Liver (tissue), 3 donors: Measurements from ENCODE around the gene DMRTC2.

Source experiments
- EGR1 ChIP-seq, 2 donors: IDR thresholded peaks; 2 replicates each; pipeline ENCODE4 v1.6.1; 2016 to 2018; ENCODE audit warnings: antibody characterized with exemption in 2 of 2, low read depth in 2 of 2
- FOXA1 ChIP-seq: IDR thresholded peaks from 2 replicates; pipeline ENCODE4 v1.6.1; 2016; ENCODE audit warnings: antibody characterized with exemption
- HNF4G ChIP-seq: IDR thresholded peaks from 2 replicates; pipeline ENCODE4 v1.6.1; 2016; ENCODE audit warnings: antibody characterized with exemption
- MAX ChIP-seq: IDR thresholded peaks from 2 replicates; pipeline ENCODE4 v1.6.1; 2016; ENCODE audit warnings: antibody characterized with exemption
- RAD21 ChIP-seq, 2 donors: IDR thresholded peaks; 2 replicates each; pipeline ENCODE4 v1.6.1; 2016; ENCODE audit warnings: antibody characterized with exemption in 2 of 2, mild to moderate bottlenecking in 2 of 2
- REST ChIP-seq: IDR thresholded peaks from 2 replicates; pipeline ENCODE4 v1.6.1; 2016; ENCODE audit warnings: antibody characterized with exemption, mild to moderate bottlenecking
- RXRA ChIP-seq, 2 donors: IDR thresholded peaks; 2 replicates each; pipeline ENCODE4 v1.6.1; 2017 to 2018; ENCODE audit warnings: antibody characterized with exemption in 2 of 2, mild to moderate bottlenecking in 1 of 2
- SP1 ChIP-seq: IDR thresholded peaks from 2 replicates; pipeline ENCODE4 v1.6.1; 2018; ENCODE audit warnings: antibody characterized with exemption, mild to moderate bottlenecking
- TAF1 ChIP-seq: conservative IDR thresholded peaks from 2 replicates; pipeline ENCODE4 v1.6.1; 2016; ENCODE audit warnings: antibody characterized with exemption, mild to moderate bottlenecking
- YY1 ChIP-seq: IDR thresholded peaks from 2 replicates; pipeline ENCODE4 v1.6.1; 2016; ENCODE audit warnings: antibody characterized with exemption, mild to moderate bottlenecking
- TF ChIP-seq, protein P1 (sequence below): fragments of 150-350 bp; IDR thresholded peaks from 2 replicates; pipeline ENCODE4 v1.5.1; 2017; ENCODE audit warnings: improper control_type of control experiment, low read depth, low read length; ENCODE audit not compliant: missing input control
- TF ChIP-seq, protein P2 (sequence below): IDR thresholded peaks from 2 replicates; pipeline ENCODE4 v1.6.1; 2016; ENCODE audit warnings: antibody characterized with exemption
- TF ChIP-seq, protein P3 (sequence below): IDR thresholded peaks from 2 replicates; pipeline ENCODE4 v1.6.1; 2016; ENCODE audit warnings: antibody characterized with exemption
- donor health status: healthy.
- donor health status: healthy.

- TF ChIP-seq, protein P1, sequence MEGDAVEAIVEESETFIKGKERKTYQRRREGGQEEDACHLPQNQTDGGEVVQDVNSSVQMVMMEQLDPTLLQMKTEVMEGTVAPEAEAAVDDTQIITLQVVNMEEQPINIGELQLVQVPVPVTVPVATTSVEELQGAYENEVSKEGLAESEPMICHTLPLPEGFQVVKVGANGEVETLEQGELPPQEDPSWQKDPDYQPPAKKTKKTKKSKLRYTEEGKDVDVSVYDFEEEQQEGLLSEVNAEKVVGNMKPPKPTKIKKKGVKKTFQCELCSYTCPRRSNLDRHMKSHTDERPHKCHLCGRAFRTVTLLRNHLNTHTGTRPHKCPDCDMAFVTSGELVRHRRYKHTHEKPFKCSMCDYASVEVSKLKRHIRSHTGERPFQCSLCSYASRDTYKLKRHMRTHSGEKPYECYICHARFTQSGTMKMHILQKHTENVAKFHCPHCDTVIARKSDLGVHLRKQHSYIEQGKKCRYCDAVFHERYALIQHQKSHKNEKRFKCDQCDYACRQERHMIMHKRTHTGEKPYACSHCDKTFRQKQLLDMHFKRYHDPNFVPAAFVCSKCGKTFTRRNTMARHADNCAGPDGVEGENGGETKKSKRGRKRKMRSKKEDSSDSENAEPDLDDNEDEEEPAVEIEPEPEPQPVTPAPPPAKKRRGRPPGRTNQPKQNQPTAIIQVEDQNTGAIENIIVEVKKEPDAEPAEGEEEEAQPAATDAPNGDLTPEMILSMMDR, result no peak
- TF ChIP-seq MAX (no peak), SP1 (no peak), YY1 (no peak), REST (no peak), RXRA (IDR thresholded peaks at IDR 0.05) (no peak), TAF1 (no peak), EGR1 (IDR thresholded peaks at IDR 0.05; ENCODE audit: low read depth in 2 of 2) (no peak), HNF4G (no peak), RAD21 (IDR thresholded peaks at IDR 0.05) (no peak), FOXA1 (no peak)
- TF ChIP-seq, protein P2, sequence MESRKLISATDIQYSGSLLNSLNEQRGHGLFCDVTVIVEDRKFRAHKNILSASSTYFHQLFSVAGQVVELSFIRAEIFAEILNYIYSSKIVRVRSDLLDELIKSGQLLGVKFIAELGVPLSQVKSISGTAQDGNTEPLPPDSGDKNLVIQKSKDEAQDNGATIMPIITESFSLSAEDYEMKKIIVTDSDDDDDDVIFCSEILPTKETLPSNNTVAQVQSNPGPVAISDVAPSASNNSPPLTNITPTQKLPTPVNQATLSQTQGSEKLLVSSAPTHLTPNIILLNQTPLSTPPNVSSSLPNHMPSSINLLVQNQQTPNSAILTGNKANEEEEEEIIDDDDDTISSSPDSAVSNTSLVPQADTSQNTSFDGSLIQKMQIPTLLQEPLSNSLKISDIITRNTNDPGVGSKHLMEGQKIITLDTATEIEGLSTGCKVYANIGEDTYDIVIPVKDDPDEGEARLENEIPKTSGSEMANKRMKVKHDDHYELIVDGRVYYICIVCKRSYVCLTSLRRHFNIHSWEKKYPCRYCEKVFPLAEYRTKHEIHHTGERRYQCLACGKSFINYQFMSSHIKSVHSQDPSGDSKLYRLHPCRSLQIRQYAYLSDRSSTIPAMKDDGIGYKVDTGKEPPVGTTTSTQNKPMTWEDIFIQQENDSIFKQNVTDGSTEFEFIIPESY, result no peak
- TF ChIP-seq, protein P3, sequence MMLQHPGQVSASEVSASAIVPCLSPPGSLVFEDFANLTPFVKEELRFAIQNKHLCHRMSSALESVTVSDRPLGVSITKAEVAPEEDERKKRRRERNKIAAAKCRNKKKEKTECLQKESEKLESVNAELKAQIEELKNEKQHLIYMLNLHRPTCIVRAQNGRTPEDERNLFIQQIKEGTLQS, result no peak
Measured at GRCh38 chr19:41864374-41864773, 19.5 kb downstream of the DMRTC2 start.
